Measurements from ENCODE around the gene THBD. TPM values are rescaled to one million over a fixed set of nuclear protein-coding genes. Genes with fewer than 3 reads are reported as not detected.

THBD gene
- total and polyA plus RNA-seq, 2 of the 4 experiments (the other 2 are of a cell fraction) = 0.07 TPM; not detected in 1

GRCh38 chr20:23096097-23096496 is 46.6 kb upstream of the THBD start:
- ChIA-PET POLR2A (ENCODE audit: unreplicated experiment) (no interaction called here), CTCF (no interaction called here)
- TF ChIP-seq USF2 (IDR thresholded peaks at IDR 0.05; ENCODE audit: low read depth, low read length) = no peak
- no peak for TF ChIP-seq POLR2A (IDR thresholded peaks at IDR 0.05; ENCODE audit: low read depth, low read length)
- TF ChIP-seq MAZ (IDR thresholded peaks at IDR 0.05; ENCODE audit: borderline replicate concordance, low read depth, low read length) = no peak
- TF ChIP-seq CHD1 (IDR thresholded peaks at IDR 0.05; ENCODE audit: low read depth, low read length) = no peak
- TF ChIP-seq MAFK (IDR thresholded peaks at IDR 0.05; ENCODE audit: low read depth, low read length) = no peak
- TF ChIP-seq CTCF (conservative IDR thresholded peaks at IDR 0.05; ENCODE audit: low read depth, low read length) = no peak
- TF ChIP-seq RFX5 (IDR thresholded peaks at IDR 0.05; ENCODE audit: low read depth, low read length) = no peak
- no peak for TF ChIP-seq CEBPB (IDR thresholded peaks at IDR 0.05; ENCODE audit: low read depth, low read length)
- TF ChIP-seq ELK1 (IDR thresholded peaks at IDR 0.05; ENCODE audit: borderline replicate concordance, low read depth, low read length) = no peak
- TF ChIP-seq SMC3 (IDR thresholded peaks at IDR 0.05; ENCODE audit: low read depth, low read length) = no peak
- TF ChIP-seq RCOR1 (IDR thresholded peaks at IDR 0.05; ENCODE audit: insufficient replicate concordance, low read length) = no peak
- no peak for TF ChIP-seq MXI1 (IDR thresholded peaks at IDR 0.05; ENCODE audit: borderline replicate concordance, low read depth, low read length)
- no peak for TF ChIP-seq FOS (IDR thresholded peaks at IDR 0.05; ENCODE audit: low read depth, low read length)
- Histone ChIP-seq H3K9ac (ENCODE audit: low read depth, low read length) (no peak overlapping the region), H2BK120ac (ENCODE audit: low read depth, low read length) (no peak overlapping the region), H4K91ac (ENCODE audit: insufficient read depth, low read depth, low read length) (no peak overlapping the region), H3K14ac (replicated peaks; ENCODE audit: low read depth, low read length) (no peak overlapping the region), H2AK9ac (replicated peaks; ENCODE audit: low read depth, low read length, poor library complexity) (no peak overlapping the region), H3K18ac (ENCODE audit: low read depth, low read length) (no peak overlapping the region), H4K5ac (ENCODE audit: low read depth, low read length) (no peak overlapping the region), H3K4me2 (ENCODE audit: low read depth, low read length) (no peak overlapping the region), H2BK15ac (ENCODE audit: low read depth, low read length) (no peak overlapping the region), H3K4me3 (ENCODE audit: insufficient read depth, low read depth, low read length) (no peak overlapping the region), H3K27ac (ENCODE audit: insufficient read depth, low read length) (no peak overlapping the region), H2BK20ac (ENCODE audit: low read depth, low read length) (no peak overlapping the region), H3K4ac (ENCODE audit: low read depth, low read length) (no peak overlapping the region), H2AFZ (replicated peaks; ENCODE audit: low read length, poor library complexity) (no peak overlapping the region), H3K9me1 (ENCODE audit: insufficient read depth, low read length) (no peaks in the 10 kb centered on the region), H3K4me1 (ENCODE audit: control insufficient read depth, insufficient read depth, low read length) (no peaks in the 10 kb centered on the region), H3K9me3 (ENCODE audit: control insufficient read depth, insufficient read depth, low read length) (no peaks in the 10 kb centered on the region), H4K20me1 (ENCODE audit: insufficient read depth, low read length) (no peaks in the 10 kb centered on the region), H3K56ac (ENCODE audit: extremely low read depth, insufficient read depth, low read length) (no peak overlapping the region), H3K36me3 (ENCODE audit: control insufficient read depth, insufficient read depth, low read length) (no peaks in the 10 kb centered on the region), H2AK5ac (ENCODE audit: low read depth, low read length) (no peak overlapping the region), H3K23ac (ENCODE audit: low read depth, low read length) (no peak overlapping the region), H2BK5ac (ENCODE audit: low read depth, low read length, poor library complexity, severe bottlenecking) (no peak overlapping the region), H3K27me3 (ENCODE audit: control insufficient read depth, insufficient read depth, low read length) (peaks cover 57% of the 10 kb centered on the region), H3K79me1 (ENCODE audit: low read depth in 1 of 2, low read length in 2 of 2) (no peaks in the 10 kb centered on the region), H4K8ac (ENCODE audit: low read depth in 2 of 2, low read length in 2 of 2) (no peak overlapping the region)
- ATAC-seq (ENCODE audit: low read depth) (no peak), DNase-seq (no peak)
- in situ Hi-C loops (cut with MboI; ENCODE audit: low sequenced_read_pairs) (loop anchor here (25.0 kb wide), 1 partner anchor 91 kb away; no protein-coding TSS in a partner anchor), intact Hi-C loops (cut with micrococcal nuclease) (no loop called here), dilution Hi-C loops (cut with HindIII; ENCODE audit: low sequenced_read_pairs, unreplicated experiment) (no loop called here)
- no CpG with 5 or more reads among the region's 3 CpGs for WGBS, 2 experiments (ENCODE audit: extremely low coverage in 2 of 2, insufficient read length in 1 of 2)
- no TSS peak for BruUV-seq (replicated peaks)
